Motor neuron (in vitro differentiated cells): Measurements from ENCODE around the gene TPP2. TPM values are rescaled to one million over a fixed set of nuclear protein-coding genes. Genes with fewer than 3 reads are reported as not detected.

Experiments used
- total RNA-seq, 8 experiments: library from RNA; unstranded; fragments of 300-600 nt; gene quantifications; 2 replicates each; pipeline versions ENCODE4 v1.2.3 to v1.2.4, GENCODE V29; 2022

Gene TPP2
- total RNA-seq, 8 experiments from 2014 or later = 22.0 to 70.8 (median 38.0) TPM

Other genes starting within 250 kb of the TPP2 start
- gene FGF14, start 194.9 kb upstream of the TPP2 start, total RNA-seq = 10 to 100 TPM in 3 of 8 experiments, 1 to 10 TPM in 4, under 1 TPM in 1; 0.66 to 20.0 (median 8.7) TPM
- under 1 TPM in 5 of 8 experiments, not detected in 3; 0.21 to 0.46 (median 0.31) TPM for gene METTL21C, start 98.1 kb downstream of the TPP2 start, total RNA-seq
- 10 to 100 TPM in 3 of 8 experiments, 1 to 10 TPM in 5; 4.7 to 18.8 (median 8.1) TPM for gene TEX30, start 176.8 kb downstream of the TPP2 start, total RNA-seq
- 10 to 100 TPM in 6 of 8 experiments, 1 to 10 TPM in 2; 4.1 to 15.5 (median 12.6) TPM for gene POGLUT2, start 202.0 kb downstream of the TPP2 start, total RNA-seq
- 10 to 100 TPM; 12.0 to 25.6 (median 15.3) TPM for gene BIVM, start 202.1 kb downstream of the TPP2 start, total RNA-seq
- 10 to 100 TPM; 40.2 to 83.3 (median 57.7) TPM for gene ERCC5, start 249.0 kb downstream of the TPP2 start, total RNA-seq